HG02852 (cell line): ENCODE data around the gene TMEM201.

ENCODE experiments used
- ATAC-seq: cut with Tn5 transposase; IDR thresholded peaks from one replicate; pipeline ENCODE4 v1.9.1; 2021; ENCODE audit warnings: mild to moderate bottlenecking, moderate library complexity; ENCODE audit not compliant: unreplicated experiment

TMEM201 gene

DNA sequence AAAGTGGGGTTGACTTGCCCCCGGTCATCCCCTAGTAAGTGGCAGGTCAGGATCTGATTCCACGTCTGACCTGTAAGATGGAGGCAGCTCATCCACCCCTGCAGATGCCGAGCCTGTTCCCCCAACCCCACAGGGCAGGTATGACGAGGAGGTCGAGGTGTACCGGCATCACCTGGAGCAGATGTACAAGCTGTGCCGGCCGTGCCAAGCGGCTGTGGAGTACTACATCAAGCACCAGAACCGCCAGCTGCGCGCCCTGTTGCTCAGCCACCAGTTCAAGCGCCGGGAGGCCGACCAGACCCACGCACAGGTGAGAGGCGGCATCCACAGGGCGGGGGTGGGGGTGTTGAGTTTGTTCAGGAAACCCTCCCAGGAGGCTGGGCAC lies 9.6 kb downstream of the TMEM201 start:
- ATAC-seq = no peak

DNA sequence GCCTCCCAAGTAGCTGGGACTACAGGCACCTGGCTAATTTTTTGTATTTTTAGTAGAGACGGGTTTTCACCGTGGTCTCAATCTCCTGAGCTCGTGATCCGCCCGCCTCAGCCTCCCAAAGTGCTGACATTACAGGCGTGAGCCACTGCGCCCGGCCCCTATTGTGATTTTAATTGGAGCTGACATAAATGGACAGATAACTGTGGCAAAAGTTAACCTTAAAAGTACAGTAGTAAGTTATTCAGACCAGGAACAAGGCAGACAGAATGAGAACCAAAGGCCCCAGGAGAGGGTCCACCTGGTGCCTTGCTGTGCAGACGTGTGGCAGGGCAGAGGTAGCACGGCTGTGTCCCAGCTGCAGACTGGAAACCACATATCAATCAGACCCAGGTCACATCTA lies 11.0 kb downstream of the TMEM201 start:
- ATAC-seq = no peak

DNA sequence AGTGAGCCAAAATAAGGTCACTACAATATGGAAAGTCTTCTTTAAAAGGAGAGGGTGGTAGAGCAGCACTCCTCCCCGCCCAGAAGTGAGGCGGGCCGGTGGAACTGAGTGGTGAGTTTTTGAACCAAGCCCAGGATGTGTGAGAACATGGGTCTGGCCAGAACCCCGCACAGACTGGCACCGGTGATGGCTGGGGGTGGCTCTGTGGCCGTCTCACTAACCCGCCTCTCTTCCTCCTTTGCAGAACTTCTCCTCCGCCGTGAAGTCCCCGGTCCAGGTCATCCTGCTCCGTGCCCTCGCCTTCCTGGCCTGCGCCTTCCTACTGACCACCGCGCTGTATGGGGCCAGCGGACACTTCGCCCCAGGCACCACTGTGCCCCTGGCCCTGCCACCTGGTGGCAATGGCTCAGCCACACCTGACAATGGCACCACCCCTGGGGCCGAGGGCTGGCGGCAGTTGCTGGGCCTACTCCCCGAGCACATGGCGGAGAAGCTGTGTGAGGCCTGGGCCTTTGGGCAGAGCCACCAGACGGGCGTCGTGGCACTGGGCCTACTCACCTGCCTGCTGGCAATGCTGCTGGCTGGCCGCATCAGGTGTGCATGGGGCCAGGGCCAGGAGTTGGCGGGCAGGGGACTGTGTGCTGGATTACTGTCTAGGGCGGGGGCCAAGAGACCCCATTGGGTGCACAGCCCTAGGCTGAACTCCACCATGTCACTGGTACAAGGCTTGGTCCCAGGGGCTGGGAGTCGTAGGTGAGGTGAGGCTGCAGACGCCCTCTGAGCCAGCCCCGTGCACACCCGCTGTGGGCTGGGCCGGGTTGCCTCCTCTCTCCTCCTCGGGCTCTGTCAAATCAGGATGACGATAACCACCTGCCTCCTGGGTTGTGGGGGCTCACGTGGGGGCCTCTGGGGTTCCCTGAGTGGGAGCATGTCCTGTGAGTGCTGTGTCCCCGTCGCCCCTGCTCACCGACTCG lies 12.4 kb downstream of the TMEM201 start:
- no peak for ATAC-seq

DNA sequence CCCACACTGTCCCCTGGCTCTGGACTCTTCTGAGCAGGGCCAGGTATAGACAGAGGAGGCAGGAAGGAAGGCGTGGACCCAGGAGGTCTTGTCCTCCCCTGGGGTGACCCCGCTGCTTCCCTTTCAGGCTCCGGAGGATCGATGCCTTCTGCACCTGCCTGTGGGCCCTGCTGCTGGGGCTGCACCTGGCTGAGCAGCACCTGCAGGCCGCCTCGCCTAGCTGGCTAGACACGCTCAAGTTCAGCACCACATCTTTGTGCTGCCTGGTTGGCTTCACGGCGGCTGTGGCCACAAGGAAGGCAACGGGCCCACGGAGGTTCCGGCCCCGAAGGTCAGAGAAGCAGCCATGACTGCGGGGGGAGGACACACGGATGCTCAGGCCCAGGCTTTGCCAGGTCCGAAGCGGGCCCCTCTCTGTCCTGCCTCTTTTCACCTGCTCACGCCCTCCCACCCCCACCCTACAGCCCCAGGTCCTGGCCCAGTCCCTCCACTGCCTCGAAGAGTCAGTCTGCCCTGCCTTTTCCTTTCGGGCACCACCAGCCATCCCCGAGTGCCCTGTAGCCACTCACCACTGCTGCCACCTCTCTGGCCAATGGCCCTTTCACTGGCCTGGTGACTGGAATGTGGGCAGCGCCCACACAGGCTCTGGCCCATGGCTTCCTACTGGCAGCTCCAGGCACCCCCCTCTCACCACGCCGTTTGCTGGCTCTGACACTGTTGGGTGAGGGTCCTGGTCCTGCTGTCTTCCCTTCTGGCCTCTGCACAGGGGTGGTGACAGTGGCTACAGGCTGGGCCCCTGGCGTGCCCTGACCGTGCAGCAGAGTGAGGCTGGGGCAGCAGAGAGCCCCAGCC lies 13.5 kb downstream of the TMEM201 start:
- ATAC-seq = no peak

DNA sequence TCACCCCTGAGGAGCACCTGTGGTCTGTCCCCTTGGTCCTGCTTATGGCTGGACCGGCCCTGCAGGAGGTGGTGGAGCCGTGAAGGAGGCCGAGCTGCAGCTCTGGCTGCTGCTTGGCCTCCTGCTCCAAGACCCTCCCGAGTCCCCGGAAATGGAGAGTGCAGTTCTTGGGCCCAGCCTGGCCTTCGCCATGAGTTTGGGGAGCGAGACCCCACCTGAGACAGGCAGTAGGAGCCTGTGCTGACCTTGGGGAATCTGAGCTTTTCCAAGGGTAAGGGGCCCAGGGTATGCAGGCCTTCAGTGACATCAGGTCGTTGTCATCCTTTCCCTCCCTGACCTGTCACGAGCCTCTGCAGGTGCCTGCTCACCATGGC lies 14.1 kb downstream of the TMEM201 start:
- ATAC-seq = no peak

DNA sequence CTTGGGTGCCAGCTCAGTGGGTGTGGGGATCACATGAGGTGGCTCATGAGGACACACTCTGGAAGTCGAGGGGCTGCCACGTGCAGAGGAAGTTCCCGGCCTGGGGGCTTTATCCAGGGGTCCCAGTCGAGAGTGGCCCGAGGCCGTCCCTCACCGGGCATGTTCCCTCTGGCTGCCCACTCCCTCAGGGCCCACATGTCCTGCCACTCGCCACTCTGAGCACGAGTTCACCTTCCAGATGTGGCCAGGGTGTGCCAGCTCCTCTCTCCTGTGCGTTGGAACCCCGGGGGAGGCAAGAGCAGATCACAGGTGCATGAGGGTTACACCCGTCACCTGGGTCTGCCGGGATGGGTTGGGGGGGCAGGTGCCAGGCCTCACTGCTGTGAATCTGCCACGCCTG lies 14.6 kb downstream of the TMEM201 start:
- no peak for ATAC-seq

DNA sequence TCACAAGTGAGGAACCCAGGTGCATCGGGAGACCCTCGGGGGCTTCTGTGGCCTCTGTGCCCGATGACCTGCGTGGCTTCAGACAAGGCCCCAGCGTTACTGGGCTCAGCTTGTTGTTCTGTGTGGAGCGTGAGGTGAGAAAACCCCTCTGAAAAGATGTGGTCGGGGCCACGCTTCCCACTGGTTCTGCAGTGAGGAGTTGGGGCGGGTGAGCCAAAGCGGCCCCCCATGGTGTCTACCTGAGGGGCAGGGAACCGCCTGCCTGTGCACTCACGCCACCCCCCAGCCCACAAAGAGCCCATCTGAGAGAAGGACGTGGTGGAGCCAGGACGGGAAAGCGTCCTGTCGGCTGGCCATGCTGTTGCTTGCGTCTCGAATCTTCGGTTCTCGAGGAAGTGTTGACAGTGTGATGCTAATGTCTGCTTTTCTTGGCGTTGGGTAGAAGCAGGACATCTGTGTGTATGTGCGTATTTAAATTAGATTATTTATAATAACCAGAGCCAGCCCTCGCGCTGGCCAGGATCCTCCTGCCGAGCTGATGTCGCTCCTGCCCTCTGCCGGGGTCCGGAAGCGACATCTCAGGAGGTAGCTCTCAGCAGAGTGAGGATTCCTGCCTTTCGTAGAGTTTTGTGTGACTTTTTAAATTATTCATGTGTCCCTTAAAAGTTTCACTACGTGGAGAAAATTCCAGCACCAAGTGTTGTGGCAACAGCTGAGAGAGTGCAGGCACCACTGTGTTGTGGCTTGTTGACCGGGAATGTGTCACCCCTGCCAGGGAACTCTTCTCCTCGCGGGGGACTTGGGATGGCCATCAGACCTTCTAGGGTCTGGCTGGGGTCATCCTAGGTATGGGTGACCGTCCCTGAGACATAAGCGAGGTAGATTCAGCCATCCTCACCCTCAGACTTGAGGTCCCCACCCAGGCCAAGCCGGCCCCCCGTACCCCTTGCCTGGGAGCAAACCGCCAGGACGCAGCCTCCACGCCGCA lies 15.3 kb downstream of the TMEM201 start:
- no peak for ATAC-seq

DNA sequence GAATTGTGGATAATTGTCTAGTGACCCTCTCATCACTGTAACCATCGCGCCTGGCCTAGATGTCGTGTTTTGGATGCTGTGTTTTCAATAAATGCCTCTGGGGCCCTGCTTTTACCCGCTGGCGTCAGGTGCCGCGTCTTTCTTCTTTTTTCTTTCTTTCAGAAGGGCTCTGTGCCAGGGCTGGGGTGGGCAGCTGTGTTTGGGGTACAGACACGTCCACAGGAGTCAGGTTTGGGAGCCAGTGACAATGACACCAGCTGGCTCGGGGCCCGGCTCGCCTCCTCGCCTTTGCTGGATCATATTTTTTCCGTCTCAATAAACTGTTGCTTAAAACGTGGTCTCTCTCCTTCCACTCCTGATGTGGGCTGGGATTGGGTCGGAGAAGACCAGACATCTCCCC lies 16.1 kb downstream of the TMEM201 start:
- no peak for ATAC-seq

DNA sequence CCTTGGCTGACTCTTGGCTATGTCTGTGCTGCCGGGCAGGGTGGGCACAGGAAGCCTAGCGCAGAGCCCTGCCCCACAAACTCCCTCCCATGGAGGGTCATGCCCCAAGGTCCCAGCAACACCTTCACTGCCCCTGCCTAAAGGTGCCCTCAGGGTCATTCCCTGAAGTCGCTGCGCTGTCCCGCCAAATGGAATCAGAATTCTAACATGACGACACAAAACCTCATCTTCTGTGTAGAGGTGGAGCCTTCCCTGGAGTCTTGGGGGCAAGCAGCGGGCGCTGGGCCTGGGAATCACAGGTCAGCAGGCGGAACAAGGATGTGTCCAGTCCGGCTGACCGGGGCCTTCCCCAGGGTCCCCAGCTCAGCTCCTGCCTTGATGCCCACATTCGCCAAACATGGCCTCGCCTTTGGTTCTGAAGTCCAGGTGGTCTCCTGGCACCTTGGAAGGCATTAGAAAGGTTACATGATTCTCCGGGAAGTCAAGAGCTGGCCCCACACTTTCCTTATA lies 17.3 kb downstream of the TMEM201 start:
- no peak for ATAC-seq

DNA sequence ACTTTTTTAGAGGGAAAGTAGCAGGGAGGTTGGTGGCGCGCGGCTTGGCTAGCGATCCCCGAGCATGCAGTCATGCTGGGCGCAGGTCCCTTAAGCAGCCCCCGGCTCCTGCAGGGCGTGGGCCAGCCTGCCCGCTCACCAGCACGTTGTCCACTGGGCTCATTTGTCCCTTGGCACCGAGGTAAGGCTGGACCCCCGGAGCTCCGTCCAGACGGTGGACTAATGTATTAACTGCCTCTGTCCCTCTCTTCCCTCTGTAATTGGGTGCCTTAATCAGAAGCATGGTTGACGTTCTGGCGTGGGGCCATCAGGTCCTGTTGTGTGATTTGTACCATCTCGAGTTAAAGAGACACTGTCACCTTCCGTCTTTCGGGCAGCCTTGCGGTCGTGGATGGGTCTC lies 17.7 kb downstream of the TMEM201 start:
- ATAC-seq = no peak

DNA sequence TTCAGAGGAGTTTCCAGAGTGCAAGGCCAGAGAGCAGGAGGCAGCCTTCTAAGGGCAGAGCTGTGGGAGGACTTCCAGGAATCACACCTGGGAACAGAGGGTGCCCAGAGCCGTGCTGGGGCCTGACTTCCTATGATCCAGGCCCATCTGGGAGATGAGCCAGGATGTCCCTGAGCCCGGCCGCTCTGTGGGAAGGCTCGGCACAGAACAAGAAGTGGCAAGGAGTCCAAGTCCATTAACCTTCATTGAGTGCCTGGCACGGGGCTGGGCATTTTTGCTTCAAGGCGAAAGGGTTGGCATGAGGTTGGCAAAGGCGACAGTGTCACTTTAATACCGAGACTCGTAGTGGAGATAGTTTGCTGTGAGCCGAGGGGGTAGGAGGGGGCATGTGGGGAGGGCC lies 18.2 kb downstream of the TMEM201 start:
- ATAC-seq = no peak

DNA sequence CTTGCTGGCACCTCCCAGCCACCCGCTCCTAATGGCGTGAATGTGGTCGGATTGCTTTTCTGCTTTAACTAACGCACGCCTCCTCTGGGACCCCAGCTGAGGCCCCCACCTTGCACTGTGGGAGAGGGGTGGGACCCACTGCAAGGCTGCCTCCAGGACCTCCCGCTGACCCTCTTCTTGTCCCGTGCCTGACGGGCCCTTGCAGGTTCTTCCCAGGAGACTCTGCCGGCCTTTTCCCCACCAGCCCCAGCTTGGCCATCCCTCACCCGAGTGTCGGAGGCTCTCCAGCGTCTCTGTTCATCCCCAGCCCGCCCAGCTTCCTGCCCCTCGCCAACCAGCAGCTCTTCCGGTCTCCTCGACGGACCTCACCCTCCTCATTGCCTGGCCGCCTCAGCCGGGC lies 18.6 kb downstream of the TMEM201 start:
- no peak for ATAC-seq

DNA sequence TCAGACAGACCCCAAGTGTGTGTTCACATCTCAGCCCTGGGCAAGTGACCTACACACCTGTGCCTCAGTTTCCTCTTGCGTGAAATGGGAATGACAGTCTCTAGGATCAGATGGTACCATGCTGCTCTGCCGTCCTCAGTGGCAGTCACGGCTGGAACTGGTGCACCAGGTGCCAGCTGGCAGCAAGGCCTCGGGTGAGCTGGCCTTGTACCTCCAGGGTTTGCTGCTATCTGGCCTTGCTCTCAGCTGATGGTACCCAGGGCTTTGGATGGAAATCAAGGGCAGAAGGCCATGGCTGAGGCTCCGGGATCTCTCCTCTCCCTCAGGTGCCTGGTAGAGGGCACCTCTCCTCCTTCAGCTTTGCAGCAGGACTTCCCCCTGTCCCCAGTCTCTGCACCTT lies 21.3 kb downstream of the TMEM201 start:
- ATAC-seq = no peak

DNA sequence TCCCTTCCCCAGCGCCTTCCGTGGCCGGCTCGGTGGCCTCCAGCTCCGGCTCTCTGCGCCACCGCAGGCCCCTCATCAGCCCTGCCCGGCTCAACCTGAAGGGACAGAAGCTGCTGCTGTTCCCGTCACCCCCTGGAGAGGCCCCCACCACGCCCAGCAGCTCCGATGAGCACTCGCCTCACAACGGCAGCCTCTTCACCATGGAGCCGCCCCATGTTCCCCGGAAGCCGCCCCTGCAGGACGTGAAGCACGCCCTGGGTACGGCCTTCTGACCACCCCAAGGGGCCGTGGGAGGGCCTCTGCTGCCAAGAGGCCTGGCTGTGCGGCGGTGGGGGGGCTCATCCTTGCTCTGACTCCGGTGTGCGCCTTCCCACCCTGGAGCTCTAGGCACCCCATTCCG lies 21.8 kb downstream of the TMEM201 start:
- no peak for ATAC-seq

DNA sequence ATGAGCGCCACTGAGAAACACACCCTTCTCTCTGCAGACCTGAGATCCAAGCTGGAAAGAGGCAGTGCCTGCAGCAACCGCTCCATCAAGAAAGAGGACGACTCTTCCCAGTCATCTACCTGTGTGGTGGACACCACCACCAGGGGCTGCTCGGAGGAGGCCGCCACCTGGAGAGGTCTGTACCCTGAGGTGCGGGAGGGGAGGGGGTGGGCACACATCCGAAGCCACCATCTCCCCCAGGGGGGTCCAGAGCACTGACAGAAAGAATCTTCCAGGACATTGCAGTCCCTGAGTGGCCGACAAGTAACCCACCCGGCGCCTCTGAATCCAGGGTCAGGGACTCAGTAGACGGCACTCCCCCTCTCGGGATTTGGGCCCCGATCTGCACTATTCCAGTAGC lies 23.0 kb downstream of the TMEM201 start:
- ATAC-seq = no peak

DNA sequence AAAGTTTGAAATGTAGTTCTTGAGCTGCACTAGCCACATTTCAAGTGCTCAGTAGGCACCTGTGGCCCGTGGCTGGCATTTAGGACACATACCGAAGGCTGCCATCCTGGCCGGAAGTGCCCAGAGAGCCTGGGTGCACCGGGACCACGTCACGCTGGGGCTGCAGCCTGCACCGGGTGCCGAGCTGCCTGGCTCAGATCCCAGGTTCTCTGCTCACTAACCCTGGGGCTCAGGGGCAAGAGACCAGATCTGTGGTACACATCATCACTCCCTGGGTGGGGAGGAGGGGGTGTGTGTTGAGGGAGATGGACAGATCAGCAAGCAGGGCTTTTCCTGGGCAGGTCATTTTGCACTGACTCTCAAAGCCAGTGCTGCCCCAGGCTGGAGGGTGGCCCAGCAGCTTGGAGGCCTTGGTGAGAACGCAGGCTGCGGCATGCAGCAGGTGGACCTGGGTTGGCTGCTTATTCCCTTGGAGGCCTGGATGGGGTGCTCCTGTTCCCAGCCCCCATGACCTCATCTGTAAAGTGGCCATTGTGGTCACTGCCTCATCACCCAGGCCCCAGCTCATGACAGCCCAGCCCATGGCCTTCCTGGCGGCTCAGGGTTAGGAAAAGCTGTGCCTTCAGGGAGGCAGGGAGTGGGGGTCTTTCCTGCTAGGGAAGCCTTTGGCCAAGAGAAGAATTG lies 23.6 kb downstream of the TMEM201 start:
- ATAC-seq = no peak

DNA sequence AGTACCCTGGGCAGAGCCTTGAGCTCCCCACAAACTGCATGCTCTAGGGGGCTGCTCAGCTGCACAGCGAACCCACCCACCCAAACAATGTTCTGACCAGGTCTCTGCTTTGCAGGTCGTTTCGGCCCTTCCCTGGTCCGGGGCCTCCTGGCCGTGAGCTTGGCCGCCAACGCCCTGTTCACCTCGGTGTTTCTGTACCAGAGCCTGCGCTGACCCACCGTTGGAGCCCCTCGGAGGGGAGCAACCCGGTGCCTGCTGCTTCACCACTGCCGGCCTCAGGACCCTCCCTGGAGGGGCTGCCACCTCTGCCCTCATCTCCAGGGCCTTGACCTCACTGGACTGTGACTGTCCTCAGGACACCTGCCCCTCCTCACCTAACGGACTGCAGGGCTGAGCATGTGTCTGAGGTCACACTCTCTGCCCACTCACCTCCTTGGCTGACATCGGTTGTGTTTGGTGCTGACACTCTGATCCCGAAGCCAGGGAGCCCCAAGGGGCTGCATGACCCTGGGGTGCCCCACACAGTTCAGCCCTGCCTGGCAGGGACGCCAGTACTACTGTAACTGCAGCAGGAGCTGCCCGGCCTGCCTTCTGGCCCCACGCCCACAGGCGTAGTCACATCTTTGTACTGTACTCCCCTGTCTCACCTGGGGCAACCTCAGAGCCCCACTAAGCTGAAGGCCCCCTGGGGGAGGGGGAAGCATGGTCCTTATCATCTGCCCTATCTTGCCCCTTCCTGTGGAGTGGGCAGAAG lies 24.3 kb downstream of the TMEM201 start:
- ATAC-seq = no peak

DNA sequence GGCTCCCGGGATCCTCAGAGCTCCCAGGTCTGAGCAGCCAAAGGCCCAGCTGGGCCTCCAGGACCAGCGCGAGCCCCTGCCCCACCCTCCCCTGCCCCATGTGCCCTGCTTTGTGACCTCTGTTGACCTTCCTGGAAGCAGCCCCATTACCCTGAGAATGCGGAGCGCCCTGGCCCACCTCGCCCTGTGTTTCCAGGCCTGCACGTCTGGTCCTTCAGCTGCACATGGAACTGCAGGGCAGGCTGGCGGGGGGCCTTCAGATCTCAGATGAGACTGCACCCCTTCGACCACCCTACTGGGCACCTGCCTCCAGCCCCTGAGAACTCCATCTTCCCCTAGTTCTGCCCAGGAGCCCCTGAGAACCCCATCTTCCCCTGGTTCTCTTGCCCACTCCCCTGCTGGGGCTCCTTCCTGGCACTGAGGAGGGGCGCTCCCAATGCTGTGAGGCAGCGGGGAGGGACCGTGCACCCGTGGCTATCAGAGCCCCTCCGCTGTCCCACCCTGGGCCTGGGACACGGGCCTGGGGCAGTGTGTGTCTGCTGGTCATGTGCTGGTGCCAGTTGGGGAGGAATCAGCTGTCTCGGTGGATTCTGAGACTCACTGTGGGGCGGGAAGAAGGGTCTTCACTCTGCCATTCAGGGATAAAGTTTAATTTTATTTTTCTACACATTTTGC lies 25.1 kb downstream of the TMEM201 start:
- ATAC-seq = no peak
